SU-DHL-6 (cell line): ENCODE data around the gene NAV2.

Source experiments
- H2AFZ ChIP-seq: fragments of 200-600 bp; sonication (generic); 2 replicates; pipeline ENCODE4 v1.6.1; 2014; ENCODE audit warnings: low read depth, mild to moderate bottlenecking, moderate library complexity, mixed read lengths, antibody characterized with exemption, low read length; ENCODE audit not compliant: severe bottlenecking
- H3F3A ChIP-seq: fragments of 200-600 bp; shearing (Covaris generic); 2 replicates; pipeline ENCODE4 v1.6.0; 2016; ENCODE audit warnings: antibody characterized with exemption, mild to moderate bottlenecking; ENCODE audit not compliant: insufficient read depth
- H3K27ac ChIP-seq: fragments of 200-600 bp; sonication (generic); 2 replicates; pipeline ENCODE4 v1.5.1; 2016; ENCODE audit warnings: low read depth, mild to moderate bottlenecking, low read length, moderate library complexity, mixed read lengths
- H3K27me3 ChIP-seq: fragments of 200-600 bp; sonication (generic), shearing (Covaris generic); 2 replicates; pipeline ENCODE4 v1.6.0; 2014; ENCODE audit warnings: mild to moderate bottlenecking, low read length
- H3K36me3 ChIP-seq: fragments of 200-600 bp; sonication (generic); 2 replicates; pipeline ENCODE4 v1.6.1; 2014; ENCODE audit warnings: mild to moderate bottlenecking, low read length, mixed read lengths
- H3K4me2 ChIP-seq: fragments of 300-600, 200-600 bp; shearing (Covaris generic), sonication (generic); 2 replicates; pipeline ENCODE4 v1.6.0; 2014; ENCODE audit warnings: low read length, low read depth, mild to moderate bottlenecking; ENCODE audit not compliant: poor library complexity, severe bottlenecking
- H3K4me3 ChIP-seq: fragments of 200-600 bp; sonication (generic); 2 replicates; pipeline ENCODE4 v1.5.1; 2014; ENCODE audit warnings: antibody characterized with exemption, low read length, mild to moderate bottlenecking, mixed read lengths; ENCODE audit not compliant: insufficient read depth, poor library complexity, severe bottlenecking
- H3K79me2 ChIP-seq: fragments of 200-600 bp; sonication (generic); 2 replicates; pipeline ENCODE4 v1.6.1; 2014; ENCODE audit warnings: mild to moderate bottlenecking, low read length, moderate library complexity; ENCODE audit not compliant: insufficient read depth
- H3K9ac ChIP-seq: fragments of 200-600 bp; sonication (generic); 2 replicates; pipeline ENCODE4 v1.7.0; 2014; ENCODE audit warnings: mild to moderate bottlenecking, low read length
- H3K9me2 ChIP-seq: fragments of 200-600 bp; sonication (generic); replicated peaks from 2 replicates; pipeline ENCODE4 v1.6.1; 2014; ENCODE audit warnings: low read length; ENCODE audit not compliant: insufficient read depth
- H3K9me3 ChIP-seq: fragments of 200-600 bp; sonication (generic); 2 replicates; pipeline ENCODE4 v1.6.1; 2014; ENCODE audit warnings: low read length, mixed read lengths; ENCODE audit not compliant: insufficient read depth
- H4K20me1 ChIP-seq: fragments of 200-600 bp; sonication (generic); 2 replicates; pipeline ENCODE4 v1.6.1; 2014; ENCODE audit warnings: low read depth, mild to moderate bottlenecking, antibody characterized with exemption, low read length, moderate library complexity, mixed read lengths
- CTCF ChIP-seq: fragments of 200-600 bp; sonication (generic); IDR thresholded peaks from one replicate; pipeline ENCODE4 v1.5.1; 2017; ENCODE audit warnings: antibody characterized with exemption, mild to moderate bottlenecking, low read length, moderate library complexity; ENCODE audit not compliant: insufficient read depth, poor library complexity, severe bottlenecking
- EZH2phosphoT487 ChIP-seq: fragments of 200-600 bp; sonication (generic), shearing (Covaris generic); conservative IDR thresholded peaks from 2 replicates; pipeline ENCODE4 v1.6.1; 2018; ENCODE audit warnings: mild to moderate bottlenecking, antibody characterized with exemption, low read length, moderate library complexity, mixed read lengths

NAV2 gene

GRCh38 chr11:20070459-20070858 lies 357.8 kb downstream of the NAV2 start:
- Histone ChIP-seq H3K27ac (no peak overlapping the region), H4K20me1 (no peaks in the 10 kb centered on the region), H2AFZ (no peak overlapping the region), H3K27me3 (no peaks in the 10 kb centered on the region), H3K4me2 (no peak overlapping the region), H3K36me3 (no peaks in the 10 kb centered on the region), H3K4me3 (no peak overlapping the region), H3K9me2 (no peaks in the 10 kb centered on the region), H3K9ac (no peak overlapping the region), H3K9me3 (no peaks in the 10 kb centered on the region), H3K79me2 (no peaks in the 10 kb centered on the region), H3F3A (no peaks in the 10 kb centered on the region)
- no peak for TF ChIP-seq EZH2phosphoT487
- TF ChIP-seq CTCF, result no peak

- H2AFZ ChIP-seq, result no peak overlapping the region
- no peak overlapping the region for H3K9ac ChIP-seq
- no peaks in the 10 kb centered on the region for H3K79me2 ChIP-seq
- no peak for TF ChIP-seq CTCF
- TF ChIP-seq EZH2phosphoT487, result no peak
- H3K9me2 ChIP-seq, result no peaks in the 10 kb centered on the region
- no peak overlapping the region for H3K27ac ChIP-seq
- no peak overlapping the region for H3K4me3 ChIP-seq
- no peaks in the 10 kb centered on the region for H3K36me3 ChIP-seq
- H4K20me1 ChIP-seq, result no peaks in the 10 kb centered on the region
- H3K27me3 ChIP-seq, result no peaks in the 10 kb centered on the region
- H3K4me2 ChIP-seq, result no peak overlapping the region
- no peaks in the 10 kb centered on the region for H3F3A ChIP-seq
- H3K9me3 ChIP-seq, result no peaks in the 10 kb centered on the region
Observed at GRCh38 chr11:20075627-20076026, 363.0 kb downstream of the NAV2 start.

- no peak overlapping the region for H2AFZ ChIP-seq
Observed at GRCh38 chr11:20078846-20079245, 366.2 kb downstream of the NAV2 start.

More at GRCh38 chr11:20078846-20079245, 366.2 kb downstream of the NAV2 start:
- H3F3A ChIP-seq, result no peaks in the 10 kb centered on the region
- H3K9ac ChIP-seq, result no peak overlapping the region
- H4K20me1 ChIP-seq, result no peaks in the 10 kb centered on the region
- no peaks in the 10 kb centered on the region for H3K27me3 ChIP-seq
- TF ChIP-seq EZH2phosphoT487 (no peak), CTCF (no peak)
- H3K79me2 ChIP-seq, result no peaks in the 10 kb centered on the region
- no peak overlapping the region for H3K27ac ChIP-seq
- H3K4me3 ChIP-seq, result no peak overlapping the region
- no peak overlapping the region for H3K4me2 ChIP-seq
- no peaks in the 10 kb centered on the region for H3K36me3 ChIP-seq
- H3K9me3 ChIP-seq, result no peaks in the 10 kb centered on the region
- no peaks in the 10 kb centered on the region for H3K9me2 ChIP-seq
